Adrenal gland (tissue), 12 donors: ENCODE results near the gene GNG3. TPM values are rescaled to one million over a fixed set of nuclear protein-coding genes. Genes with fewer than 3 reads are reported as not detected.
A peak's percentile ranks its signal among the peaks of the same experiment; 100 is the strongest.

ENCODE experiments used
- DNase-seq, 7 donors: peaks; one replicate each; pipeline ENCODE4 v3.0.0-alpha.2; 2019 to 2020
- H3K27ac ChIP-seq, 5 donors: fragments of 200-600 bp; sonication (generic) in 4 of 5; 1 replicate in 3 of 5; 2 replicates in 2 of 5; pipeline versions ENCODE4 v1.5.1 to v1.8.0; 2016 to 2020; ENCODE audit warnings: mild to moderate bottlenecking in 1 of 5
- H3K27me3 ChIP-seq: fragments of 200-600 bp; 2 replicates; pipeline ENCODE4 v1.8.0; 2021
- H3K36me3 ChIP-seq, 2 donors: fragments of 200-600 bp; replicated peaks in 1 of 2; 1 replicate in 1 of 2; 2 replicates in 1 of 2; pipeline versions ENCODE4 v1.5.1 to v1.8.0; 2018 to 2022
- H3K4me1 ChIP-seq, 2 donors: fragments of 200-600 bp; replicated peaks in 1 of 2; 1 replicate in 1 of 2; 2 replicates in 1 of 2; pipeline versions ENCODE4 v1.5.1 to v1.8.0; 2018 to 2021
- H3K4me3 ChIP-seq, 4 donors: fragments of 200-600 bp; sonication (generic) in 3 of 4; one replicate each; pipeline ENCODE4 v1.5.1; 2016 to 2018
- H3K9me3 ChIP-seq, 3 donors: fragments of 200-600 bp; sonication (generic) in 1 of 3; replicated peaks in 1 of 3; 1 replicate in 2 of 3; 2 replicates in 1 of 3; pipeline versions ENCODE4 v1.5.1 to v1.8.0; 2016 to 2021
- CTCF ChIP-seq, 6 experiments: fragments of 450-650 bp in 4 of 6; fragments of 200-600 bp in 2 of 6; sonication (generic) in 1 of 6; IDR thresholded peaks; 1 replicate in 5 of 6; 2 replicates in 1 of 6; pipeline versions ENCODE4 v1.5.1 to v1.8.0; 2016 to 2021; ENCODE audit warnings: antibody characterized with exemption in 6 of 6, mild to moderate bottlenecking in 2 of 6, moderate library complexity in 1 of 6
- POLR2A ChIP-seq, 2 donors: fragments of 450-650 bp; IDR thresholded peaks; one replicate each; pipeline ENCODE4 v1.6.1; 2017; ENCODE audit warnings: antibody characterized with exemption in 2 of 2, mild to moderate bottlenecking in 2 of 2, moderate library complexity in 1 of 2
- whole genome bisulfite sequencing, 4 donors: extraction: QIAGEN DNeasy Blood & Tissue Kit in 2 of 4; methylation state at CpG; one replicate each; pipeline versions ENCODE4 v1.1.5 to v1.1.7; 2013 to 2017; 5-methylcytosine and 5-hydroxymethylcytosine counted together
- intact Hi-C, 2 donors: fragments of 100-400 bp; cut with DNase I; formaldehyde crosslinking; loops; one replicate each; pipeline versions ENCODE4 v1.14.1 to v1.15.0; 2022 to 2023
- polyA plus RNA-seq, 3 donors: library from polyadenylated mRNA; stranded (reverse); fragments of 200-250 nt in 2 of 3; fragments of 350-450 nt in 1 of 3; fragmentation: Illumina TruSeq in 1 of 3; extraction: RNeasy Lipid Tissue Mini Kit (QIAGEN cat#74804) in 1 of 3; gene quantifications; one replicate each; pipeline ENCODE4 v1.2.3, GENCODE V29; 2013 to 2014
- total RNA-seq, 9 donors: library from RNA; depleted of rRNA in 4 of 9; stranded (reverse); fragments of >200 nt in 4 of 9; fragments of 120-200 nt in 1 of 9; fragmentation: NEBNext Ultra II Directional in 1 of 9; extraction: Animal tissue kit (Norgen Biotek cat#: 25700) in 1 of 9; gene quantifications; one replicate each; pipeline versions ENCODE4 v1.1.0 to v1.2.4, GENCODE V29; 2013 to 2023
- donor health status: healthy with polysubstance abuse.
- donor health status: Bipolar disorder and iron deficiency.
- donor health status: DM: yes; HTN: yes; CAD: no.
- donor health status: DM: no; HTN: no; CAD: no.
- donor health status: DM: no; HTN: no; CAD: no.
- donor health status: DM: yes; HTN: yes; CAD: no.

The GNG3 gene
- total and polyA plus RNA-seq, 12 donors = 0.39 to 15.7 (median 3.0) TPM; not detected in 2

- WGBS, 4 donors = 7 to 18% (median 9%) methylated on average over 20 to 55 of the region's 55 CpGs
- intact Hi-C loops = no loop called here
- DNase-seq = peak; percentile 87 to 94 (median 91)
Measured at GRCh38 chr11:62678770-62679696, 28.4 kb upstream of the GNG3 start, which contains the start of gene UBXN1. TSS of gene UBXN1 (minus strand) at chr11:62679073. CDS start at chr11:62678923, 150 bp downstream.

GRCh38 chr11:62680825-62681240 lies 26.6 kb upstream of the GNG3 start:
- intact Hi-C loops = no loop called here
- WGBS, 4 donors = 43 to 54% (median 47%) methylated on average over 4 of the region's 4 CpGs
- H3K4me1 ChIP-seq = peaks cover 12 to 21% of the 10 kb centered on the region in 2 donors
- H3K27ac ChIP-seq = peak overlapping the region in 2 of 5 donors; percentile 34 to 65
- peak; percentile 41 to 75 (median 66) for DNase-seq
- H3K36me3 ChIP-seq = peaks cover 0 to 17% of the 10 kb centered on the region in 2 donors
- peak; percentile 36 to 69 (median 61) for TF ChIP-seq CTCF (IDR thresholded peaks at IDR 0.05)
- TF ChIP-seq POLR2A (IDR thresholded peaks at IDR 0.05) = no peak
- no peaks in the 10 kb centered on the region for H3K9me3 ChIP-seq
- H3K4me3 ChIP-seq = no peak overlapping the region
- no peaks in the 10 kb centered on the region for H3K27me3 ChIP-seq

More at GRCh38 chr11:62678770-62679696, 28.4 kb upstream of the GNG3 start, which contains the start of gene UBXN1:
- Histone ChIP-seq H3K27ac (peak within 1 kb of the TSS; percentile 58 to 91 (median 82)), H3K27me3 (no peaks in the 10 kb centered on the region), H3K9me3 (no peaks in the 10 kb centered on the region), H3K36me3 (peaks cover 0 to 27% of the 10 kb centered on the region in 2 donors), H3K4me3 (peak within 1 kb of the TSS; percentile 73 to 92 (median 78)), H3K4me1 (peaks cover 12 to 21% of the 10 kb centered on the region in 2 donors)
- peak in 1 of 2 donors; percentile 71 for TF ChIP-seq POLR2A (IDR thresholded peaks at IDR 0.05)
- TF ChIP-seq CTCF (IDR thresholded peaks at IDR 0.05) = no peak

- intact Hi-C loops = no loop called here
- Histone ChIP-seq H3K4me3 (no peak overlapping the region), H3K4me1 (peaks cover 12 to 17% of the 10 kb centered on the region in 2 donors), H3K27me3 (no peaks in the 10 kb centered on the region), H3K27ac (no peak overlapping the region), H3K9me3 (no peaks in the 10 kb centered on the region), H3K36me3 (peaks cover 0 to 4% of the 10 kb centered on the region in 2 donors)
- DNase-seq = no peak
- 83 to 95% (median 86%) methylated on average over 7 of the region's 7 CpGs for WGBS, 4 donors
- TF ChIP-seq POLR2A (IDR thresholded peaks at IDR 0.05) (no peak), CTCF (IDR thresholded peaks at IDR 0.05) (no peak)
Measured at GRCh38 chr11:62682518-62682917, 25.0 kb upstream of the GNG3 start.
